B cell (primary cell): Measurements from ENCODE around the gene SRSF1. TPM values are rescaled to one million over a fixed set of nuclear protein-coding genes. Genes with fewer than 3 reads are reported as not detected.

Experiments used
- ATAC-seq: fragments of 200-7000 bp; cut with Tn5 transposase; one replicate; pipeline ENCODE4 v1.10.0; 2021; ENCODE audit warnings: low read depth, mild to moderate bottlenecking, moderate number of reproducible peaks, moderate library complexity
- CTCF ChIA-PET: fragments of 350-600 bp; sonication (Branson Sonifier 250); formaldehyde crosslinking; loops from one replicate; lab custom pipeline; 2021; ENCODE audit warnings: antibody characterized with exemption, inconsistent platforms; lab: Charles Lee
- POLR2A ChIA-PET: fragments of 350-600 bp; sonication (Branson Sonifier 250); formaldehyde crosslinking; loops from one replicate; lab custom pipeline; 2021; ENCODE audit warnings: antibody characterized with exemption; lab: Charles Lee
- DNase-seq: peaks from one replicate; pipeline ENCODE4 v3.0.0; 2013
- H2AFZ ChIP-seq: 2 replicates; pipeline ENCODE4 v1.6.1; 2012; ENCODE audit warnings: mild to moderate bottlenecking, low read depth, low read length; ENCODE audit not compliant: insufficient read depth, poor library complexity, severe bottlenecking
- H3K27ac ChIP-seq, 2 donors: 1 replicate in 1 of 2; 2 replicates in 1 of 2; pipeline ENCODE4 v1.5.1; 2012 to 2013; ENCODE audit warnings: low read length in 2 of 2, mild to moderate bottlenecking in 2 of 2, moderate library complexity in 1 of 2
- H3K27me3 ChIP-seq, 4 experiments: fragments of 200-600 bp in 1 of 4; sonication (generic) in 1 of 4; replicated peaks in 1 of 4; 1 replicate in 2 of 4; 2 replicates in 2 of 4; pipeline versions ENCODE4 v1.6.1 to v1.7.0; 2013 to 2016; ENCODE audit warnings: low read length in 3 of 4, mild to moderate bottlenecking in 2 of 4, mixed read lengths in 1 of 4, moderate library complexity in 1 of 4; ENCODE audit not compliant: insufficient read depth in 4 of 4, control insufficient read depth in 3 of 4; ENCODE audit errors: control extremely low read depth in 1 of 4
- H3K36me3 ChIP-seq, 2 experiments: replicated peaks in 1 of 2; 1 replicate in 1 of 2; 2 replicates in 1 of 2; pipeline versions ENCODE4 v1.6.1 to v1.7.1; 2013; ENCODE audit warnings: low read length in 1 of 2; ENCODE audit not compliant: insufficient read depth in 2 of 2, control insufficient read depth in 1 of 2; ENCODE audit errors: control extremely low read depth in 1 of 2, extremely low read depth in 1 of 2
- H3K4me1 ChIP-seq, 2 donors: fragments of 200-600 bp in 1 of 2; sonication (generic) in 1 of 2; 1 replicate in 1 of 2; 2 replicates in 1 of 2; pipeline versions ENCODE4 v1.5.1 to v1.6.1; 2013 to 2017; ENCODE audit warnings: low read length in 2 of 2; ENCODE audit not compliant: control insufficient read depth in 2 of 2, insufficient read depth in 2 of 2
- H3K4me2 ChIP-seq: replicated peaks from 2 replicates; pipeline ENCODE3; 2012; ENCODE audit warnings: mild to moderate bottlenecking, low read depth, low read length; ENCODE audit not compliant: poor library complexity, severe bottlenecking
- H3K4me3 ChIP-seq, 5 experiments: fragments of 200-600 bp in 1 of 5; sonication (generic) in 1 of 5; 1 replicate in 3 of 5; 2 replicates in 2 of 5; pipeline versions ENCODE4 v1.5.1 to v1.7.0; 2011 to 2016; ENCODE audit warnings: low read length in 4 of 5, mild to moderate bottlenecking in 4 of 5, low read depth in 2 of 5, control low read depth in 1 of 5, moderate library complexity in 1 of 5; ENCODE audit not compliant: insufficient read depth in 1 of 5; ENCODE audit errors: control extremely low read depth in 1 of 5, extremely low read depth in 1 of 5
- H3K79me2 ChIP-seq: fragments of 200-600 bp; sonication (generic); one replicate; pipeline ENCODE4 v1.6.0; 2016; ENCODE audit warnings: low read length; ENCODE audit not compliant: control insufficient read depth, insufficient read depth
- H3K9ac ChIP-seq: fragments of 200-600 bp; sonication (generic); 2 replicates; pipeline ENCODE4 v1.6.1; 2017; ENCODE audit warnings: mild to moderate bottlenecking, low read length, moderate library complexity
- H3K9me3 ChIP-seq, 3 donors: one replicate each; pipeline versions ENCODE4 v1.6.1 to v1.7.1; 2013; ENCODE audit warnings: low read length in 2 of 3; ENCODE audit not compliant: control insufficient read depth in 2 of 3, insufficient read depth in 1 of 3; ENCODE audit errors: control extremely low read depth in 1 of 3
- H4K20me1 ChIP-seq: 2 replicates; pipeline ENCODE4 v1.6.0; 2012; ENCODE audit warnings: mild to moderate bottlenecking, low read length; ENCODE audit not compliant: insufficient read depth, control insufficient read depth, poor library complexity, severe bottlenecking
- H3K27ac Mint-ChIP-seq: one replicate; pipeline ENCODE4 v1.8.0; 2021; ENCODE audit warnings: mixed read lengths
- H3K27me3 Mint-ChIP-seq: one replicate; pipeline ENCODE4 v1.8.0; 2021; ENCODE audit warnings: mixed read lengths
- H3K4me1 Mint-ChIP-seq: one replicate; pipeline ENCODE4 v1.8.0; 2021; ENCODE audit warnings: mixed read lengths
- H3K4me3 Mint-ChIP-seq: one replicate; pipeline ENCODE4 v1.8.0; 2021; ENCODE audit warnings: mixed read lengths
- H3K9me3 Mint-ChIP-seq: one replicate; pipeline ENCODE4 v1.8.0; 2022; ENCODE audit warnings: mixed read lengths; ENCODE audit not compliant: insufficient read depth
- EZH2 ChIP-seq: IDR thresholded peaks from 2 replicates; pipeline ENCODE4 v1.6.1; 2012; ENCODE audit warnings: borderline replicate concordance, low read depth, mild to moderate bottlenecking, moderate library complexity, low read length; ENCODE audit not compliant: insufficient read depth, poor library complexity, severe bottlenecking
- WGBS: methylation state at CpG from one replicate; pipeline ENCODE4 v1.1.5; 2013; ENCODE audit warnings: missing lambda C conversion rate; ENCODE audit not compliant: insufficient coverage; 5-methylcytosine and 5-hydroxymethylcytosine counted together
- intact Hi-C: fragments of 100-400 bp; cut with micrococcal nuclease; formaldehyde crosslinking; loops from one replicate; pipeline ENCODE4 v1.10.0; 2022
- polyA plus RNA-seq: library from polyadenylated mRNA; depleted of rRNA; stranded (reverse); fragments of >200 nt; gene quantifications from 2 replicates; pipeline ENCODE4 v1.2.3, GENCODE V29; 2012
- total RNA-seq, 2 donors: library from RNA; stranded (reverse); fragments of 120-200 nt in 1 of 2; gene quantifications; 1 replicate in 1 of 2; 2 replicates in 1 of 2; pipeline versions ENCODE4 v1.2.3 to v1.2.4, GENCODE V29; 2013 to 2022
- TF ChIP-seq, protein P1 (sequence below): fragments of 200-600 bp; IDR thresholded peaks from one replicate; pipeline ENCODE4 v1.8.0; 2022; ENCODE audit warnings: antibody characterized with exemption, mild to moderate bottlenecking

SRSF1 gene
- total and polyA plus RNA-seq, 2 donors (not counting 1 experiment from before 2014, with no cell fraction given), result 163 to 250 TPM

DNA sequence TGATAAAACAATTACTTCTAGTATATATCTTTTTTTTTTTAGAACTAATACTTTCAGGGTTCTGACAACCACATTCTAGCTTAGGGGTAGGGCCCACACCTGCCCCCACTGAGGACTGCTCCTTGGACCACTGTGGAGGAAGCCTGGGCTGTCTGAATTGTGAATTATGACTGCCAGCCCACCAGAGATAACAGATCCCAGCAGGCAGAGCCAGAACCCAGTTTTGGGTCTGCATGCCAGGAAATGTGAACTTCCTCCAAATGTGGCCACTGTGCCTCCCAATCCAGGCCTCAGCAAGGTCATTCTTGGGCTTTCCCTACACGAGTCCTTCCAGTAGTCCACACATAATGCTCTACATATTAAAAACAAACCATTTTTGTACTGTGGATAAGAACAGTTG is 34.9 kb downstream of the SRSF1 start:
- no peaks in the 10 kb centered on the region for H3K4me1 ChIP-seq
- DNase-seq, result no peak
- ATAC-seq, result no peak
- Mint-ChIP-seq H3K27me3 (peaks cover 13% of the 10 kb centered on the region), H3K27ac (no peak overlapping the region), H3K9me3 (no peaks in the 10 kb centered on the region), H3K4me1 (no peaks in the 10 kb centered on the region), H3K4me3 (no peak overlapping the region)
- TF ChIP-seq EZH2, result no peak
- TF ChIP-seq, protein P1, sequence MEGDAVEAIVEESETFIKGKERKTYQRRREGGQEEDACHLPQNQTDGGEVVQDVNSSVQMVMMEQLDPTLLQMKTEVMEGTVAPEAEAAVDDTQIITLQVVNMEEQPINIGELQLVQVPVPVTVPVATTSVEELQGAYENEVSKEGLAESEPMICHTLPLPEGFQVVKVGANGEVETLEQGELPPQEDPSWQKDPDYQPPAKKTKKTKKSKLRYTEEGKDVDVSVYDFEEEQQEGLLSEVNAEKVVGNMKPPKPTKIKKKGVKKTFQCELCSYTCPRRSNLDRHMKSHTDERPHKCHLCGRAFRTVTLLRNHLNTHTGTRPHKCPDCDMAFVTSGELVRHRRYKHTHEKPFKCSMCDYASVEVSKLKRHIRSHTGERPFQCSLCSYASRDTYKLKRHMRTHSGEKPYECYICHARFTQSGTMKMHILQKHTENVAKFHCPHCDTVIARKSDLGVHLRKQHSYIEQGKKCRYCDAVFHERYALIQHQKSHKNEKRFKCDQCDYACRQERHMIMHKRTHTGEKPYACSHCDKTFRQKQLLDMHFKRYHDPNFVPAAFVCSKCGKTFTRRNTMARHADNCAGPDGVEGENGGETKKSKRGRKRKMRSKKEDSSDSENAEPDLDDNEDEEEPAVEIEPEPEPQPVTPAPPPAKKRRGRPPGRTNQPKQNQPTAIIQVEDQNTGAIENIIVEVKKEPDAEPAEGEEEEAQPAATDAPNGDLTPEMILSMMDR, result no peak
- no peak overlapping the region for H3K9ac ChIP-seq
- peaks cover 11 to 44% of the 10 kb centered on the region in 2 experiments for H3K36me3 ChIP-seq
- intact Hi-C loops, result no loop called here
- CTCF ChIA-PET, result interaction anchor here (0.7 to 1.2 kb wide), 2 partner anchors 79 to 113 kb away, joined by 3 to 5 read pairs; no protein-coding TSS in a partner anchor
- no peaks in the 10 kb centered on the region for H3K79me2 ChIP-seq
- H4K20me1 ChIP-seq, result peaks cover 17% of the 10 kb centered on the region
- no peak overlapping the region for H2AFZ ChIP-seq
- no peak overlapping the region for H3K4me3 ChIP-seq
- H3K4me2 ChIP-seq, result no peak overlapping the region
- H3K27ac ChIP-seq, result no peak overlapping the region
- no CpG with 5 or more reads among the region's 1 CpG for WGBS
- H3K27me3 ChIP-seq, result peaks cover 0 to 10% (median 1%) of the 10 kb centered on the region in 4 experiments
- POLR2A ChIA-PET, result no interaction called here
- no peaks in the 10 kb centered on the region for H3K9me3 ChIP-seq

DNA sequence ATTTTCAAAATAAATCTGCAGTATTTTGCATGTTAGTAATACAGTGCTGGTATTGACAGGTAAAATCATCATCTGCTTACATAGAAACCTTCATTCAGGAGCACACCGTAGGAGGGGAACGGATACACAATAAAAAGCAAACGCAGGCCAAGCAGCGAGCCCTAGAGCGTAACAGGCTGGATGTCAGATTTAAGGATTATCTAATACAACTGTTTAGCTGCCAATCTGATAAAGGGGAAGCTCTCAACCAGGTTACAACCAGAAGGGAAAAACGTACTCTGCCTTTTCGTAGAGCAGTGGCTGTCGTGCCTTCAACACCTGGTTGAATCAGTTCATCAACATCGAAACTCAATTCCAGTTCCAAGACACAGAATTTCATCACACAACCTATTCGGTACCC is 35.5 kb downstream of the SRSF1 start:
- WGBS, result 86% methylated on average over 6 of the region's 10 CpGs
- Histone ChIP-seq H3K4me1 (no peaks in the 10 kb centered on the region), H3K27me3 (peaks cover 0 to 14% (median 1%) of the 10 kb centered on the region in 4 experiments), H4K20me1 (peaks cover 12% of the 10 kb centered on the region), H2AFZ (no peak overlapping the region), H3K9me3 (no peaks in the 10 kb centered on the region), H3K36me3 (peaks cover 7 to 38% of the 10 kb centered on the region in 2 experiments), H3K4me2 (no peak overlapping the region), H3K9ac (no peak overlapping the region), H3K27ac (no peak overlapping the region), H3K4me3 (no peak overlapping the region), H3K79me2 (no peaks in the 10 kb centered on the region)
- no peak overlapping the region for H3K4me3 Mint-ChIP-seq
- TF ChIP-seq, protein P1, result no peak
- TF ChIP-seq EZH2, result no peak
- H3K27ac Mint-ChIP-seq, result no peak overlapping the region
- no peaks in the 10 kb centered on the region for H3K9me3 Mint-ChIP-seq
- peaks cover 17% of the 10 kb centered on the region for H3K27me3 Mint-ChIP-seq
- DNase-seq (no peak), ATAC-seq (no peak)
- H3K4me1 Mint-ChIP-seq, result no peaks in the 10 kb centered on the region
- intact Hi-C loops, result no loop called here
- ChIA-PET CTCF (interaction anchor here (1.2 to 1.3 kb wide), 2 partner anchors 28 to 79 kb away, joined by 4 to 5 read pairs; no protein-coding TSS in a partner anchor), POLR2A (no interaction called here)
